NCI-H2171 (cell line): ENCODE results near the gene RASA1.
"Not testable (repeated sequence)": the region's sequence is repeated elsewhere in the genome, so short reads cannot be mapped to it uniquely, and the experiment has no call there.

Experiments used
- DNase-seq: peaks from one replicate; lab custom pipeline; 2025; lab: John Stamatoyannopoulos, UW

The RASA1 gene

GRCh38 chr5:87267574-87268125, at the start of gene RASA1:
RASA1 (plus strand) TSS chr5:87267883; CDS start chr5:87268452, 569 bp downstream.
- DNase-seq: peak; percentile 77

- DNase-seq: no peak
Observed at GRCh38 chr5:87229780-87230179, 37.9 kb upstream of the RASA1 start.

- no peak for DNase-seq
Observed at GRCh38 chr5:87231037-87231808, 36.5 kb upstream of the RASA1 start.

- no peak for DNase-seq
Observed at GRCh38 chr5:87233143-87233542, 34.5 kb upstream of the RASA1 start.

GRCh38 chr5:87241555-87241954, 26.1 kb upstream of the RASA1 start:
- no peak for DNase-seq

GRCh38 chr5:87242242-87242641, 25.4 kb upstream of the RASA1 start:
- no peak for DNase-seq

- DNase-seq: no peak
Observed at GRCh38 chr5:87243161-87243844, 24.4 kb upstream of the RASA1 start.

GRCh38 chr5:87245451-87245850, 22.2 kb upstream of the RASA1 start:
- no peak for DNase-seq

GRCh38 chr5:87246061-87246460, 21.6 kb upstream of the RASA1 start:
- DNase-seq: peak; percentile 32

- DNase-seq: no peak
Observed at GRCh38 chr5:87252283-87252605, 15.4 kb upstream of the RASA1 start.

- no peak for DNase-seq
Observed at GRCh38 chr5:87254035-87254434, 13.6 kb upstream of the RASA1 start.

- DNase-seq: no peak
Observed at GRCh38 chr5:87258507-87258906, 9.2 kb upstream of the RASA1 start.

GRCh38 chr5:87260604-87261192, 7.0 kb upstream of the RASA1 start:
- DNase-seq: no peak

- DNase-seq: no peak
Observed at GRCh38 chr5:87263498-87263897, 4.2 kb upstream of the RASA1 start.

GRCh38 chr5:87266914-87267573, 639 bp upstream of the RASA1 start:
- DNase-seq: no peak

GRCh38 chr5:87268126-87268969, 665 bp downstream of the RASA1 start:
- no peak for DNase-seq

GRCh38 chr5:87268970-87269377, 1.3 kb downstream of the RASA1 start:
- no peak for DNase-seq

- DNase-seq: not testable (repeated sequence)
Observed at GRCh38 chr5:87270888-87271287, 3.2 kb downstream of the RASA1 start.

GRCh38 chr5:87276655-87277054, 9.0 kb downstream of the RASA1 start:
- DNase-seq: no peak

GRCh38 chr5:87277279-87277835, 9.7 kb downstream of the RASA1 start:
- DNase-seq: no peak

- no peak for DNase-seq
Observed at GRCh38 chr5:87278590-87279100, 11.0 kb downstream of the RASA1 start.
